ENCODE measurements around the gene TCOF1.

TCOF1 gene

GRCh38 chr5:150347003-150347402, 10.5 kb upstream of the TCOF1 start:
- H3K4me3 ChIP-seq (replicated peaks; ENCODE audit: insufficient read depth, low read length): no peak overlapping the region
- no peak for DNase-seq (ENCODE audit: low read depth in 1 of 2, low spot score in 1 of 2)
- no peak overlapping the region for H3K27ac ChIP-seq (replicated peaks)
- TF ChIP-seq GABPA (IDR thresholded peaks at IDR 0.05; ENCODE audit: low read depth): no peak
- no peak for TF ChIP-seq SPI1 (IDR thresholded peaks at IDR 0.05; ENCODE audit: borderline replicate concordance, low read depth)
- no peak for TF ChIP-seq POLR2AphosphoS5 (IDR thresholded peaks at IDR 0.05; ENCODE audit: low read depth)
- no peak for TF ChIP-seq CTCF (IDR thresholded peaks at IDR 0.05; ENCODE audit: insufficient read depth, low read length)
- no peak for TF ChIP-seq REST (IDR thresholded peaks at IDR 0.05; ENCODE audit: insufficient replicate concordance, low read depth)
- H3K27me3 ChIP-seq (ENCODE audit: insufficient read depth, poor library complexity, severe bottlenecking): no peaks in the 10 kb centered on the region

GRCh38 chr5:150347451-150347850, 10.0 kb upstream of the TCOF1 start:
- H3K27me3 ChIP-seq (ENCODE audit: insufficient read depth, poor library complexity, severe bottlenecking): no peaks in the 10 kb centered on the region
- H3K4me3 ChIP-seq (replicated peaks; ENCODE audit: insufficient read depth, low read length): no peak overlapping the region
- TF ChIP-seq SPI1 (IDR thresholded peaks at IDR 0.05; ENCODE audit: borderline replicate concordance, low read depth): no peak
- TF ChIP-seq GABPA (IDR thresholded peaks at IDR 0.05; ENCODE audit: low read depth): no peak
- no peak for TF ChIP-seq POLR2AphosphoS5 (IDR thresholded peaks at IDR 0.05; ENCODE audit: low read depth)
- no peak for TF ChIP-seq REST (IDR thresholded peaks at IDR 0.05; ENCODE audit: insufficient replicate concordance, low read depth)
- TF ChIP-seq CTCF (IDR thresholded peaks at IDR 0.05; ENCODE audit: insufficient read depth, low read length): no peak
- no peak overlapping the region for H3K27ac ChIP-seq (replicated peaks)
- no peak for DNase-seq (ENCODE audit: low read depth in 1 of 2, low spot score in 1 of 2)

GRCh38 chr5:150349681-150350275, 7.7 kb upstream of the TCOF1 start:
- Histone ChIP-seq H3K27ac (replicated peaks) (no peak overlapping the region), H3K27me3 (ENCODE audit: insufficient read depth, poor library complexity, severe bottlenecking) (no peaks in the 10 kb centered on the region), H3K4me3 (replicated peaks; ENCODE audit: insufficient read depth, low read length) (no peak overlapping the region)
- no peak for TF ChIP-seq POLR2AphosphoS5 (IDR thresholded peaks at IDR 0.05; ENCODE audit: low read depth)
- no peak for TF ChIP-seq REST (IDR thresholded peaks at IDR 0.05; ENCODE audit: insufficient replicate concordance, low read depth)
- DNase-seq (ENCODE audit: low read depth in 1 of 2, low spot score in 1 of 2): no peak
